Heart right ventricle (tissue), 16 donors: ENCODE results near the gene TMEM87B. TPM values are rescaled to one million over a fixed set of nuclear protein-coding genes. Genes with fewer than 3 reads are reported as not detected.

Source experiments
- ATAC-seq, 8 donors: fragments of 200-7000 bp; cut with Tn5 transposase; one replicate each; pipeline ENCODE4 v1.9.1; 2020; ENCODE audit warnings: mild to moderate bottlenecking in 8 of 8, moderate library complexity in 8 of 8, moderate number of reproducible peaks in 1 of 8
- DNase-seq, 2 donors: peaks; one replicate each; pipeline ENCODE4 v3.0.0-alpha.2; 2020
- H3K27ac ChIP-seq, 10 donors: fragments of 200-600 bp; sonication (generic) in 2 of 10; one replicate each; pipeline versions ENCODE4 v1.5.0 to v1.8.0; 2020 to 2022; ENCODE audit warnings: mild to moderate bottlenecking in 3 of 10
- H3K27me3 ChIP-seq, 7 donors: fragments of 200-600 bp; one replicate each; pipeline ENCODE4 v1.8.0; 2021 to 2022; ENCODE audit warnings: mild to moderate bottlenecking in 2 of 7
- H3K36me3 ChIP-seq, 9 donors: fragments of 200-600 bp; sonication (generic) in 1 of 9; one replicate each; pipeline versions ENCODE4 v1.5.0 to v1.8.0; 2020 to 2022; ENCODE audit warnings: mild to moderate bottlenecking in 2 of 9
- H3K4me1 ChIP-seq, 9 donors: fragments of 200-600 bp; sonication (generic) in 1 of 9; one replicate each; pipeline versions ENCODE4 v1.5.0 to v1.8.0; 2020 to 2022; ENCODE audit warnings: mild to moderate bottlenecking in 4 of 9
- H3K4me3 ChIP-seq, 10 donors: fragments of 200-600 bp; sonication (generic) in 2 of 10; one replicate each; pipeline versions ENCODE4 v1.5.0 to v1.8.0; 2020 to 2022; ENCODE audit warnings: mild to moderate bottlenecking in 7 of 10, moderate library complexity in 2 of 10
- H3K9me3 ChIP-seq, 11 donors: fragments of 200-600 bp in 10 of 11; sonication (generic) in 2 of 11; one replicate each; pipeline versions ENCODE4 v1.5.0 to v1.8.0; 2013 to 2022; ENCODE audit warnings: mild to moderate bottlenecking in 2 of 11, control low read depth in 1 of 11, moderate library complexity in 1 of 11
- WGBS, 2 donors: extraction: QIAGEN DNeasy Blood & Tissue Kit; methylation state at CpG; one replicate each; pipeline ENCODE4 v1.1.7; 2013; ENCODE audit warnings: inconsistent platforms in 1 of 2; 5-methylcytosine and 5-hydroxymethylcytosine counted together
- intact Hi-C, 10 donors: fragments of 100-400 bp; cut with DNase I; formaldehyde crosslinking; loops; one replicate each; pipeline versions ENCODE4 v1.11.1 to v1.14.2; 2022
- polyA plus RNA-seq, 2 donors: library from polyadenylated mRNA; stranded (reverse); fragments of 200-250 nt; gene quantifications; one replicate each; pipeline ENCODE4 v1.2.3, GENCODE V29; 2013
- total RNA-seq, 10 donors: library from RNA; stranded (reverse); fragmentation: NEBNext Ultra II Directional in 3 of 10; extraction: Animal tissue kit (Norgen Biotek cat#: 25700) in 3 of 10; gene quantifications; one replicate each; pipeline versions ENCODE4 v1.2.1 to v1.2.4, GENCODE V29; 2021 to 2023
- TF ChIP-seq, protein P1 (sequence below), 9 donors: fragments of 200-600 bp; sonication (generic) in 2 of 9; IDR thresholded peaks; one replicate each; pipeline versions ENCODE4 v1.5.0 to v1.8.0; 2021 to 2022; ENCODE audit warnings: antibody characterized with exemption in 9 of 9, mild to moderate bottlenecking in 5 of 9, moderate library complexity in 1 of 9
- donor health status: Arrhythmogenic right ventricular cardiomyopathy.
- donor health status: ischemic (EF 13 %, LVEDD 7.1; RV severe dilation, severe dysfunction).
- donor health status: healthy with polysubstance abuse.
- donor health status: DM: no; HTN: yes; CAD: no.
- donor health status: DM: no; HTN: no; CAD: no.
- donor health status: ischemic (EF 25% LVEDD 6.9; RV normal size, moderate dysfunction).
- donor health status: ischemic (EF 25% LVEDD 5.7; RV mildly dilated, moderate dysfunction).
- donor health status: healthy.
- donor health status: DM: yes; HTN: yes; CAD: no.
- donor health status: Ischemic cardiomyopathy.
- donor health status: ischemic (EF 35%, LVEDD 5.7; RV mildly dilated, moderate dysfunction).
- donor health status: nonischemic (EF 11% LVEDD 7.7; RV severe dilation, severe dysfunction).
- donor health status: DM: yes; HTN: yes; CAD: no.
- donor health status: PGD.
- donor health status: ischemic (EF 29% LVEDD 5.4; RV normal size, mild dysfunction).
- donor health status: nonischemic (EF 23%, LVEDD 6.1; RV moderate dilation, normal function).

Gene TMEM87B
- total and polyA plus RNA-seq, 12 donors = 4.4 to 11.1 (median 5.7) TPM

DNA sequence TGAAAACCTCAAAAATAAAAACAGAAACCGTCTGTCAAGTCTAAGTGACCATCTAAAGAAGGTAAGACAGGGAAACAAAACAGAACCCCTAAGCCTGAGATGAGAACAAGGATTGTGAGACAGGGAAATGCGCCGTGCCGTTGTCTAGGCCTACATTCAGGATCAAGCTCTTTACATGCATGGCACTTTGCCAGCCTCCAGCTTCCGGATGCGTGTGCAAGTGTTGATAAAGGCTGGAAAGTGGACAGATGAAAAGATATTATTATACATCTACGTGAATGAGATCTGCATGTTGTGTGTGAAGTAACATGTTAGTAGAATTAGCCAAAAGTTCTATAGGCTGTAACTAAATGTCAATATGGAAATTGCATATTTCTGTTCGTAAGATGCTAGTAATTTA, 28.6 kb upstream of the TMEM87B start:
- Histone ChIP-seq H3K27ac (no peak overlapping the region), H3K36me3 (peaks cover 0 to 62% (median 5%) of the 10 kb centered on the region in 9 donors), H3K27me3 (no peaks in the 10 kb centered on the region), H3K9me3 (no peaks in the 10 kb centered on the region), H3K4me1 (peaks cover 0 to 38% (median 2%) of the 10 kb centered on the region in 9 donors), H3K4me3 (no peak overlapping the region)
- DNase-seq (no peak), ATAC-seq (no peak)
- TF ChIP-seq, protein P1, sequence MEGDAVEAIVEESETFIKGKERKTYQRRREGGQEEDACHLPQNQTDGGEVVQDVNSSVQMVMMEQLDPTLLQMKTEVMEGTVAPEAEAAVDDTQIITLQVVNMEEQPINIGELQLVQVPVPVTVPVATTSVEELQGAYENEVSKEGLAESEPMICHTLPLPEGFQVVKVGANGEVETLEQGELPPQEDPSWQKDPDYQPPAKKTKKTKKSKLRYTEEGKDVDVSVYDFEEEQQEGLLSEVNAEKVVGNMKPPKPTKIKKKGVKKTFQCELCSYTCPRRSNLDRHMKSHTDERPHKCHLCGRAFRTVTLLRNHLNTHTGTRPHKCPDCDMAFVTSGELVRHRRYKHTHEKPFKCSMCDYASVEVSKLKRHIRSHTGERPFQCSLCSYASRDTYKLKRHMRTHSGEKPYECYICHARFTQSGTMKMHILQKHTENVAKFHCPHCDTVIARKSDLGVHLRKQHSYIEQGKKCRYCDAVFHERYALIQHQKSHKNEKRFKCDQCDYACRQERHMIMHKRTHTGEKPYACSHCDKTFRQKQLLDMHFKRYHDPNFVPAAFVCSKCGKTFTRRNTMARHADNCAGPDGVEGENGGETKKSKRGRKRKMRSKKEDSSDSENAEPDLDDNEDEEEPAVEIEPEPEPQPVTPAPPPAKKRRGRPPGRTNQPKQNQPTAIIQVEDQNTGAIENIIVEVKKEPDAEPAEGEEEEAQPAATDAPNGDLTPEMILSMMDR (IDR thresholded peaks at IDR 0.05) = no peak
- 49 to 52% methylated on average over 8 of the region's 8 CpGs for WGBS, 2 donors
- intact Hi-C loops = no loop called here

DNA sequence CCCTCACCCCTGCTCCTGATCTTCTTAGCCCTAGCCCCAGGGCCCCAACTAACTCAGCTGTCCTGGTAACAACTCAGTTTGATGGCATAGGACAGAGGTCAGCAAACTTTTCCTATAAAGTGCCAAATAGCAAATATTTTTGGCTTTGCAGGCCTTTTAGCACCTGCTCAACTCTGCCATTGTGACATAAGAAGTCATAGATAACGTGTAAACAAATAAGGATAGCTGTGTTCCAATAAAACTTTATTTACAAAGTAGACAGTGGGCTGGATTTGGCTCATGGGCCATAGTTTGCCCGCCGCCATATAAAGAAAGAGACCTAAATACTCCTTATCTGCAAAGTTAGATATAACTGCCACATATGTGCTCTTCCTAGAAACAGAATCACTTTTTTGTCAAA, 27.3 kb upstream of the TMEM87B start:
- intact Hi-C loops = no loop called here
- peaks cover 0 to 50% (median 2%) of the 10 kb centered on the region in 9 donors for H3K36me3 ChIP-seq
- H3K27ac ChIP-seq = no peak overlapping the region
- DNase-seq (no peak), ATAC-seq (no peak)
- WGBS, 2 donors = 96 to 100% methylated on average over 3 of the region's 3 CpGs
- H3K4me3 ChIP-seq = no peak overlapping the region
- H3K9me3 ChIP-seq = no peaks in the 10 kb centered on the region
- TF ChIP-seq, protein P1 (IDR thresholded peaks at IDR 0.05) = no peak
- H3K27me3 ChIP-seq = no peaks in the 10 kb centered on the region
- peaks cover 0 to 38% (median 11%) of the 10 kb centered on the region in 9 donors for H3K4me1 ChIP-seq

DNA sequence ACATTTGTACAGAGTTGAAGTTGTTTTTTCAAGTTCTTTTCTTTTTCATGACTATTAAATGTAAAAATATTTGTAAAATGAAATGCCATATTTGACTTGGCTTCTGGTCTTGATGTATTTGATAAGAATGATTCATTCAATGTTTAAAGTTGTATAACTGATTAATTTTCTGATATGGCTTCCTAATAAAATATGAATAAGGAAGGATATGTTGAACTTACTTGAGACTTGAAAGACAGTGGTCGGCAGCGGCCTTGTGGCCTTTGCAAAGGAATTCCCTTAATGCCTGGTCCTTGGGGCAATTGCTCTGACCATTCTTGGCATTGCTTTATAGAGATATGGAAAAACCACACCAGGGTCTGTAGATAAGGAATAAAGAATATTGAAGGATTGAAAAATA, 25.9 kb upstream of the TMEM87B start:
- H3K9me3 ChIP-seq = no peaks in the 10 kb centered on the region
- H3K4me1 ChIP-seq = peaks cover 0 to 40% (median 11%) of the 10 kb centered on the region in 9 donors
- DNase-seq = no peak
- no peaks in the 10 kb centered on the region for H3K27me3 ChIP-seq
- WGBS, 2 donors = 90 to 94% methylated on average over 2 of the region's 2 CpGs
- TF ChIP-seq, protein P1 (IDR thresholded peaks at IDR 0.05) = no peak
- no peak overlapping the region for H3K27ac ChIP-seq
- intact Hi-C loops = no loop called here
- no peak overlapping the region for H3K4me3 ChIP-seq
- ATAC-seq = no peak
- peaks cover 0 to 38% (median 0%) of the 10 kb centered on the region in 9 donors for H3K36me3 ChIP-seq

DNA sequence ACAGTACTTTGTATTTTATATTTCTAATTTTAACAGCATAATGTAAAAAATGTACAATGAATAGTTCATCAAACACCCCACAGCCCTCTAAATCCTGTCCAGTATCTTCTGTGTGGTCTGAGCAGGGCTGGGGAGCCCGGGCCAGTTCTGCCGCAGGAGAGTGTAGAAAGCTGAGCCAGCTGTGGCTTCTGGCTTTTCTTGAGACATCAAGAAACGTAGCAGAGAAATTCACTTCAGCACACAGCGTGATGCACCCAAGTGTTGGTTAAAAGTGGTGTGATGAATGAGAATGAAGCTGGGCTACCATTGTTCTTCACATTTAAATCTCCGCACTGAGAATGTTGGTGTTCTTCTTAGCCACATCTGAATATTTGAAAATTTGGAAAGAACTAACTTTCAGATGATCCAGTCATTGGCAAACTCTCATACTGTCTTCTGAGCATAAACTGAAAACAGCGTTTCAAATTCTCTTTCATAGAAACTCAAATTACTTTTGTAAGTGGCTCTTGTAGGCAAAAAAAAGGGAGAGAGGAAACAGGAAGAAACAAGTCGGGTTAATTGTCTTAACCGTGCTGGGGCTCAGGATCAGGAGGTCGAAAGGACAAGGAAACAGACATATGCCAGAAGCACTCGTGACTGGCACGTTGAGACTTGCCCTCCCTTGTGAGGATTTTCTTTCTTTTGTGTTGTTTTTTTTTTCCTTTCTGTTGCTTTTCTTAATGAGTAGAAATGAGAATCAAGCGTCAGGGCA, 23.4 kb upstream of the TMEM87B start:
- TF ChIP-seq, protein P1 (IDR thresholded peaks at IDR 0.05) = no peak
- WGBS, 2 donors = 23 to 33% methylated on average over 12 of the region's 12 CpGs
- Histone ChIP-seq H3K4me1 (peaks cover 0 to 37% (median 11%) of the 10 kb centered on the region in 9 donors), H3K4me3 (peak overlapping the region in 1 of 10 donors; percentile 8), H3K9me3 (no peaks in the 10 kb centered on the region), H3K27me3 (no peaks in the 10 kb centered on the region), H3K36me3 (peaks cover 0 to 24% (median 0%) of the 10 kb centered on the region in 9 donors), H3K27ac (peak overlapping the region in 6 of 10 donors; percentile 16 to 77 (median 31))
- peak in 5 of 8 donors; percentile 34 to 58 (median 53) for ATAC-seq
- DNase-seq = no peak
- intact Hi-C loops = loop anchor here in 1 of 10 donors (10.0 kb wide), 1 partner anchor 47 kb away; no protein-coding TSS in a partner anchor
